Lower leg skin (tissue), 4 donors: ENCODE measurements around the gene CAAP1. TPM values are rescaled to one million over a fixed set of nuclear protein-coding genes. Genes with fewer than 3 reads are reported as not detected.

Experiments used
- DNase-seq, 2 donors: peaks; one replicate each; pipeline ENCODE4 v3.0.0-alpha.2; 2019; ENCODE audit warnings: low spot score in 2 of 2
- H3K4me3 ChIP-seq: fragments of 200-600 bp; sonication (generic); 2 replicates; pipeline ENCODE4 v1.5.1; 2017; ENCODE audit warnings: mild to moderate bottlenecking, low read depth; ENCODE audit not compliant: poor library complexity, severe bottlenecking
- CTCF ChIP-seq, 3 donors: fragments of 450-650 bp; IDR thresholded peaks; one replicate each; pipeline ENCODE4 v1.5.1; 2016; ENCODE audit warnings: antibody characterized with exemption in 3 of 3, mild to moderate bottlenecking in 3 of 3, moderate library complexity in 2 of 3
- POLR2A ChIP-seq, 2 donors: fragments of 450-650 bp; IDR thresholded peaks; one replicate each; pipeline ENCODE4 v1.6.1; 2016 to 2017; ENCODE audit warnings: antibody characterized with exemption in 2 of 2, mild to moderate bottlenecking in 1 of 2, moderate library complexity in 1 of 2
- WGBS, 2 donors: methylation state at CpG; one replicate each; pipeline ENCODE4 v1.1.5; 2018; 5-methylcytosine and 5-hydroxymethylcytosine counted together
- intact Hi-C: fragments of 100-400 bp; cut with DNase I; formaldehyde crosslinking; loops from one replicate; pipeline ENCODE4 v1.15.0; 2023; ENCODE audit warnings: low total_unique reads
- total RNA-seq, 4 donors: library from RNA; depleted of rRNA; stranded (reverse); fragments of >200 nt; gene quantifications; one replicate each; pipeline ENCODE4 v1.1.0, GENCODE V29; 2016

The CAAP1 gene
- total RNA-seq, 4 donors from 2014 or later, result 10.0 to 24.4 (median 20.3) TPM

GRCh38 chr9:26928902-26929495, 36.4 kb upstream of the CAAP1 start:
- no peak for DNase-seq
- intact Hi-C loops, result no loop called here
- WGBS, 2 donors, result 94 to 97% methylated on average over 8 of the region's 8 CpGs
- TF ChIP-seq POLR2A (IDR thresholded peaks at IDR 0.05) (no peak), CTCF (IDR thresholded peaks at IDR 0.05) (no peak)
- H3K4me3 ChIP-seq, result no peak overlapping the region

GRCh38 chr9:26925609-26926008, 33.0 kb upstream of the CAAP1 start:
- DNase-seq, result no peak
- H3K4me3 ChIP-seq, result no peak overlapping the region
- WGBS, 2 donors, result 94 to 95% methylated on average over 4 of the region's 4 CpGs
- intact Hi-C loops, result no loop called here
- no peak for TF ChIP-seq CTCF (IDR thresholded peaks at IDR 0.05)

- intact Hi-C loops, result no loop called here
- DNase-seq, result no peak
- WGBS, 2 donors, result 36 to 41% methylated on average over 1 of the region's 1 CpG
- no peak overlapping the region for H3K4me3 ChIP-seq
- no peak for TF ChIP-seq POLR2A (IDR thresholded peaks at IDR 0.05)
- TF ChIP-seq CTCF (IDR thresholded peaks at IDR 0.05), result no peak
Observed at GRCh38 chr9:26919698-26920097, 27.1 kb upstream of the CAAP1 start.

- TF ChIP-seq CTCF (IDR thresholded peaks at IDR 0.05), result no peak
- no peak for TF ChIP-seq POLR2A (IDR thresholded peaks at IDR 0.05)
- no peak for DNase-seq
- 90 to 93% methylated on average over 2 of the region's 2 CpGs for WGBS, 2 donors
- no peak overlapping the region for H3K4me3 ChIP-seq
- intact Hi-C loops, result no loop called here
Observed at GRCh38 chr9:26913138-26913668, 20.6 kb upstream of the CAAP1 start.

- no peak for TF ChIP-seq POLR2A (IDR thresholded peaks at IDR 0.05)
- no peak for TF ChIP-seq CTCF (IDR thresholded peaks at IDR 0.05)
Observed at GRCh38 chr9:26904671-26905070, 12.1 kb upstream of the CAAP1 start.

GRCh38 chr9:26904070-26904469, 11.5 kb upstream of the CAAP1 start:
- intact Hi-C loops, result no loop called here
- no peak for DNase-seq
- no peak overlapping the region for H3K4me3 ChIP-seq
- TF ChIP-seq CTCF (IDR thresholded peaks at IDR 0.05) (no peak), POLR2A (IDR thresholded peaks at IDR 0.05) (no peak)
- WGBS, 2 donors, result 66 to 67% methylated on average over 3 of the region's 3 CpGs

More at GRCh38 chr9:26904671-26905070, 12.1 kb upstream of the CAAP1 start:
- 81 to 92% methylated on average over 1 of the region's 1 CpG for WGBS, 2 donors
- no peak overlapping the region for H3K4me3 ChIP-seq
- DNase-seq, result no peak
- intact Hi-C loops, result no loop called here
